Uterus (tissue), 2 donors: ENCODE measurements around the gene TCP1.

Experiments used
- CTCF ChIP-seq, 4 experiments: fragments of 200-600 bp in 2 of 4; fragments of 450-650 bp in 2 of 4; sonication (generic) in 2 of 4; IDR thresholded peaks; one replicate each; pipeline ENCODE4 v1.5.1; 2016 to 2019; ENCODE audit warnings: antibody characterized with exemption in 4 of 4, mild to moderate bottlenecking in 2 of 4, moderate library complexity in 1 of 4
- POLR2A ChIP-seq, 2 donors: fragments of 450-650 bp; IDR thresholded peaks; one replicate each; pipeline ENCODE4 v1.6.1; 2016; ENCODE audit warnings: antibody characterized with exemption in 2 of 2, mild to moderate bottlenecking in 1 of 2, moderate library complexity in 1 of 2

GRCh38 chr6:159762681-159763293, 26.6 kb downstream of the TCP1 start:
- TF ChIP-seq CTCF (IDR thresholded peaks at IDR 0.05) (no peak), POLR2A (IDR thresholded peaks at IDR 0.05) (no peak)
